Fibroblast of pulmonary artery (primary cell): ENCODE data around the gene ELP4.

Experiments
- DNase-seq: peaks from one replicate; pipeline ENCODE4 v3.0.0-alpha.2; 2010; ENCODE audit warnings: low read depth
- H3K4me3 ChIP-seq: replicated peaks from 2 replicates; pipeline ENCODE4 v1.5.1; 2011; ENCODE audit warnings: low read depth, mild to moderate bottlenecking, control low read depth, low read length, moderate library complexity
- CTCF ChIP-seq: IDR thresholded peaks from 2 replicates; pipeline ENCODE4 v1.5.1; 2011; ENCODE audit warnings: mild to moderate bottlenecking, control low read depth, low read length, inconsistent platforms; ENCODE audit errors: missing control alignments

The ELP4 gene

GRCh38 chr11:31711137-31711536 is 201.6 kb downstream of the ELP4 start:
- no peak overlapping the region for H3K4me3 ChIP-seq
- DNase-seq, result no peak
- TF ChIP-seq CTCF, result no peak

- no peak overlapping the region for H3K4me3 ChIP-seq
- TF ChIP-seq CTCF, result no peak
- no peak for DNase-seq
Measured at GRCh38 chr11:31712851-31713250, 203.3 kb downstream of the ELP4 start.

GRCh38 chr11:31714840-31715239 is 205.3 kb downstream of the ELP4 start:
- DNase-seq, result no peak
- TF ChIP-seq CTCF, result no peak
- H3K4me3 ChIP-seq, result no peak overlapping the region

GRCh38 chr11:31720225-31720624 is 210.7 kb downstream of the ELP4 start:
- H3K4me3 ChIP-seq, result no peak overlapping the region
- TF ChIP-seq CTCF, result no peak
- no peak for DNase-seq

GRCh38 chr11:31720671-31721365 is 211.3 kb downstream of the ELP4 start:
- DNase-seq, result no peak
- no peak overlapping the region for H3K4me3 ChIP-seq
- no peak for TF ChIP-seq CTCF

GRCh38 chr11:31722754-31723153 is 213.2 kb downstream of the ELP4 start:
- TF ChIP-seq CTCF, result no peak
- DNase-seq, result no peak
- no peak overlapping the region for H3K4me3 ChIP-seq

GRCh38 chr11:31725176-31725575 is 215.6 kb downstream of the ELP4 start:
- DNase-seq, result peak; percentile 7
- no peak for TF ChIP-seq CTCF
- no peak overlapping the region for H3K4me3 ChIP-seq
